Parathyroid adenoma (tissue), 2 donors: Measurements from ENCODE around the gene USP2.

ENCODE experiments used
- H2AFZ ChIP-seq: fragments of 300-600 bp; sonication (generic); one replicate; pipeline ENCODE4 v1.7.0; 2017; ENCODE audit warnings: antibody characterized with exemption, mild to moderate bottlenecking
- H3K27ac ChIP-seq: fragments of 300-600 bp; sonication (generic); one replicate; pipeline ENCODE4 v1.7.0; 2017
- H3K27me3 ChIP-seq: fragments of 300-600 bp; sonication (generic); one replicate; pipeline ENCODE4 v1.7.0; 2017; ENCODE audit warnings: low read length; ENCODE audit not compliant: control insufficient read depth, insufficient read depth
- H3K36me3 ChIP-seq: fragments of 300-600 bp; sonication (generic); one replicate; pipeline ENCODE4 v1.7.0; 2017; ENCODE audit warnings: low read length; ENCODE audit not compliant: control insufficient read depth, insufficient read depth
- H3K4me1 ChIP-seq: fragments of 300-600 bp; sonication (generic); one replicate; pipeline ENCODE4 v1.7.0; 2017; ENCODE audit warnings: control low read depth
- H3K4me2 ChIP-seq: fragments of 300-600 bp; sonication (generic); one replicate; pipeline ENCODE4 v1.7.0; 2017; ENCODE audit warnings: low read length
- H3K4me3 ChIP-seq: fragments of 300-600 bp; sonication (generic); one replicate; pipeline ENCODE4 v1.7.0; 2017; ENCODE audit warnings: low read depth, low read length
- H3K79me2 ChIP-seq: fragments of 300-600 bp; sonication (generic); one replicate; pipeline ENCODE4 v1.7.0; 2017; ENCODE audit warnings: control low read depth
- H3K9ac ChIP-seq: fragments of 300-600 bp; sonication (generic); one replicate; pipeline ENCODE4 v1.7.0; 2017; ENCODE audit warnings: mild to moderate bottlenecking
- H3K9me3 ChIP-seq: fragments of 300-600 bp; sonication (generic); one replicate; pipeline ENCODE4 v1.7.0; 2017; ENCODE audit warnings: low read length; ENCODE audit not compliant: control insufficient read depth
- CTCF ChIP-seq: fragments of 300-600 bp; sonication (generic); IDR thresholded peaks from one replicate; pipeline ENCODE4 v1.7.0; 2017; ENCODE audit warnings: antibody characterized with exemption, mild to moderate bottlenecking
- donor health status: primary hyperparathyroidism.

USP2 gene

GRCh38 chr11:119414734-119415133 lies 33.2 kb upstream of the USP2 start:
- H3K9ac ChIP-seq = no peak overlapping the region
- H3K9me3 ChIP-seq = no peaks in the 10 kb centered on the region
- no peak overlapping the region for H3K4me3 ChIP-seq
- TF ChIP-seq CTCF = no peak
- no peak overlapping the region for H3K27ac ChIP-seq
- H3K79me2 ChIP-seq = no peaks in the 10 kb centered on the region
- peaks cover under 1% of the 10 kb centered on the region for H3K4me1 ChIP-seq
- H3K4me2 ChIP-seq = no peak overlapping the region
- no peak overlapping the region for H2AFZ ChIP-seq
- no peaks in the 10 kb centered on the region for H3K36me3 ChIP-seq
- no peaks in the 10 kb centered on the region for H3K27me3 ChIP-seq

GRCh38 chr11:119414321-119414720 lies 32.8 kb upstream of the USP2 start:
- Histone ChIP-seq H3K9me3 (no peaks in the 10 kb centered on the region), H3K4me1 (no peaks in the 10 kb centered on the region), H3K4me2 (no peak overlapping the region), H3K4me3 (no peak overlapping the region), H3K27me3 (no peaks in the 10 kb centered on the region), H2AFZ (no peak overlapping the region), H3K27ac (no peak overlapping the region), H3K79me2 (no peaks in the 10 kb centered on the region), H3K9ac (no peak overlapping the region), H3K36me3 (no peaks in the 10 kb centered on the region)
- TF ChIP-seq CTCF = no peak

DNA sequence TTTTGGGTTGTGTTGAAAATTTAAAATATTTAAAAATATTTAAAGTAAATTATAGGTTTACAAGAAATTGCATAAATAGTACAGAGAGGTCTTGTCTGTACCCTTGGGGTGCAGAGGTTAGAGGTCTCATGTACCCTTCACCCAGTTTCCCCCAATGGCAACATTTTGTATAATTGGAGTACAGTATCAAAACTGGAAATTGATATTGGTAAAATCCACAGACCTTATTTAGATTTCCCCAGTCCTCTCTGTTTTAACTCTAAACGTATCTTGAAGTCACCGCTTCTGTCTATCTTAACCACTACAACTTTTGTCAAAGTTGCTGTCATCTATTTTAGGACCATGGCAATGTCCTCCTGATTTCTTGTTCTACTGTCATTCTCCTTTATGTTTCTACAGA lies 30.6 kb upstream of the USP2 start:
- no peaks in the 10 kb centered on the region for H3K36me3 ChIP-seq
- H3K9ac ChIP-seq = no peak overlapping the region
- no peak overlapping the region for H3K4me3 ChIP-seq
- H3K4me1 ChIP-seq = no peaks in the 10 kb centered on the region
- no peak for TF ChIP-seq CTCF
- no peaks in the 10 kb centered on the region for H3K27me3 ChIP-seq
- no peak overlapping the region for H3K4me2 ChIP-seq
- H3K79me2 ChIP-seq = no peaks in the 10 kb centered on the region
- H2AFZ ChIP-seq = no peak overlapping the region
- H3K9me3 ChIP-seq = no peaks in the 10 kb centered on the region
- H3K27ac ChIP-seq = no peak overlapping the region

- H3K9me3 ChIP-seq = no peaks in the 10 kb centered on the region
- H3K4me3 ChIP-seq = no peak overlapping the region
- no peak overlapping the region for H3K27ac ChIP-seq
- H3K9ac ChIP-seq = no peak overlapping the region
- no peak for TF ChIP-seq CTCF
- no peak overlapping the region for H2AFZ ChIP-seq
- no peak overlapping the region for H3K4me2 ChIP-seq
- no peaks in the 10 kb centered on the region for H3K36me3 ChIP-seq
- H3K4me1 ChIP-seq = no peaks in the 10 kb centered on the region
- no peaks in the 10 kb centered on the region for H3K79me2 ChIP-seq
- no peaks in the 10 kb centered on the region for H3K27me3 ChIP-seq
These were observed 29.0 kb upstream of the USP2 start for GRCh38 chr11:119410501-119410900.

- Histone ChIP-seq H2AFZ (no peak overlapping the region), H3K79me2 (no peaks in the 10 kb centered on the region), H3K9ac (no peak overlapping the region), H3K4me1 (no peaks in the 10 kb centered on the region), H3K27me3 (no peaks in the 10 kb centered on the region), H3K9me3 (no peaks in the 10 kb centered on the region), H3K4me2 (no peak overlapping the region), H3K36me3 (no peaks in the 10 kb centered on the region), H3K4me3 (no peak overlapping the region), H3K27ac (no peak overlapping the region)
- TF ChIP-seq CTCF = no peak
These were observed 28.2 kb upstream of the USP2 start for GRCh38 chr11:119409731-119410130.
